Measurements from ENCODE around the gene SNAI1.
A peak's percentile ranks its signal among the peaks of the same experiment; 100 is the strongest.
"Not testable (repeated sequence)": the region's sequence is repeated elsewhere in the genome, so short reads cannot be mapped to it uniquely, and the experiment has no call there.

The SNAI1 gene

DNA sequence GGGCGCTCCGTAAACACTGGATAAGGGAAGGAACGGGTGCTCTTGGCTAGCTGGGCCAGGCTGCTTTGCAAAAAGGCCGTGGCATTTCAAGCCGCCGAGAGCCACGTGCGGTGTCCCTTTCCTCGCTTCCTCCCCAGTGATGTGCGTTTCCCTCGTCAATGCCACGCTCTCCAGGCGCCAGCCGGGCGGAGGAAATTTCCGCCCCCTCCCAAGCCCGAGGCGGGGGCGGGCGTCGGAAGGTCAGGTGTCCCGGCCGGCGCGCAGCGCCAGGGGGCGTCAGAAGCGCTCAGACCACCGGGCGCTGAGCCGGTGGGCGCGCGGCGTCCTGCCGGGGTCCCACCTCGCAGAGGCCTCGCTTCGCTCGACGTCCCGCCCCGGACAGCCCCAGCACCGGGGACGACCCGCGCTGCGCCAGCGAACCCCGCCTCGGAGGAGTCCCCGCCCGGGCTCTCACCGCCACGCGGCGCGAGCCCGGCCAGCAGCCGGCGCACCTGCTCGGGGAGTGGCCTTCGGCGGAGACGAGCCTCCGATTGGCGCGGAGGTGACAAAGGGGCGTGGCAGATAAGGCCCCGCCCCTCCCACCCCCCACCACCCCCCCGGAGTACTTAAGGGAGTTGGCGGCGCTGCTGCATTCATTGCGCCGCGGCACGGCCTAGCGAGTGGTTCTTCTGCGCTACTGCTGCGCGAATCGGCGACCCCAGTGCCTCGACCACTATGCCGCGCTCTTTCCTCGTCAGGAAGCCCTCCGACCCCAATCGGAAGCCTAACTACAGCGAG is at the start of gene SNAI1:
Gene SNAI1 (plus strand): TSS at position 635 of the 777 bp plus-strand sequence. CDS start 80 bp downstream, at position 715.
- peak; percentile 73 to 88 for DNase-seq

DNA sequence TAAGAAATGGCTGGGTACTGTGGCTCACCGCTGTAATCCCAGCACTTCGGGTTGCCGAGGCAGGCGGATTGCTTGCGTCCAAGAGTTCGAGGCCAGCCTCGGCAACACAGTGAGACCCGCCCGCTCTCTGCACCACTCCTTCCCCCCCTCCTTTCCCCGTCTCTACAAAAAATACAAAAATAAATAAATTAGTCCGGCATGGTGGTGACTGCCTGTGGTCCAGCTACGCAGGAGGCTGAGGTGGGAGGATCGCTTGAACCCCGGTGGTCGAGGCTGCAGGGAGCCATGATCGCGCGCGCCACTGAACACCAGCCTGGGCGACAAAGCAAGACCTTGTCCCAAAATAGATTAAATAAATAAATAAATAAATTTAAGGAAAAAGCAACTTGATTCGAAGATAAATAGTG is 47.0 kb upstream of the SNAI1 start:
- DNase-seq, result no peak

DNA sequence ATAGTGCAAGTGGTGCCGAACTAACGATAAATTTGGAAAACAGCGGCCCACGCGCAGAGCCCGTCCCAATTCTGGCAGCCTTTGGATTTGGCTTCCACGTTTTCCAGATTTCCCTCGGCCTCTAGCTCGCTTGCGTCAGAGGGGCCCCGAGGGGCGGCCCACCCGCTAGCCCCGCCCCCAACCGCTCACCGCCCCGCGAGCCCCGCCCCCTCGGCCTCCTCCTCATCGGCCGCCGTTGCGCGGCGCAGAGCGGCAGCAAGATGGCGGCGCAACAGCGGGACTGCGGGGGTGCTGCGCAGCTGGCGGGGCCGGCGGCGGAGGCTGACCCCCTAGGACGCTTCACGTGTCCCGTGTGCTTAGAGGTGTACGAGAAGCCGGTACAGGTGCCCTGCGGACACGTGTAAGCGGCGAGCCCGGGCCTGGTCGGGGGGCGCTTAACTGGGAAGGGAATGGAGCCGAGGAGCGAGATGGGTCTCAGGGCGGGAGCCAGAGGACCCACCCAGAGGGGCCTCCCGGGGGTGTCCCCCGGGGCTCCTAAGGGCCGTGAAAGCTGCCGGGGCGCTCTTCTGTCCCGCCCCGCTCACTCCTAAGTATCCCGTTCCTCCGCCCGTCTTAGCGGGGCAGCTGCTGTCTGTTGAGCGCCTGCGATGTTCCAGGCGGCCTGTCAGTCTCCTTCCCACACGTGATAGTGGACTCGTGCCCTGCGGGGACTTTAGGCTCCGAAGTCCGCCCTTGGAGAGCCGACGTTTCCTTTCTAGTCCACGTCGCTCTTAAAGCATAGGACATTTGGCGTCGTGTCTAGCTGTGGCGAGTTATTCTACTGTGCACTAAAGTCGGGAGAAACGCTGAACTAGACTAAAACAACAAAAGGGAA is 46.4 kb upstream of the SNAI1 start, which contains the start of gene RNF114:
Gene RNF114 (plus strand): TSS at position 245 of the 874 bp plus-strand sequence. CDS start 16 bp downstream, at position 261.
- DNase-seq, result peak; percentile 87 to 95

DNA sequence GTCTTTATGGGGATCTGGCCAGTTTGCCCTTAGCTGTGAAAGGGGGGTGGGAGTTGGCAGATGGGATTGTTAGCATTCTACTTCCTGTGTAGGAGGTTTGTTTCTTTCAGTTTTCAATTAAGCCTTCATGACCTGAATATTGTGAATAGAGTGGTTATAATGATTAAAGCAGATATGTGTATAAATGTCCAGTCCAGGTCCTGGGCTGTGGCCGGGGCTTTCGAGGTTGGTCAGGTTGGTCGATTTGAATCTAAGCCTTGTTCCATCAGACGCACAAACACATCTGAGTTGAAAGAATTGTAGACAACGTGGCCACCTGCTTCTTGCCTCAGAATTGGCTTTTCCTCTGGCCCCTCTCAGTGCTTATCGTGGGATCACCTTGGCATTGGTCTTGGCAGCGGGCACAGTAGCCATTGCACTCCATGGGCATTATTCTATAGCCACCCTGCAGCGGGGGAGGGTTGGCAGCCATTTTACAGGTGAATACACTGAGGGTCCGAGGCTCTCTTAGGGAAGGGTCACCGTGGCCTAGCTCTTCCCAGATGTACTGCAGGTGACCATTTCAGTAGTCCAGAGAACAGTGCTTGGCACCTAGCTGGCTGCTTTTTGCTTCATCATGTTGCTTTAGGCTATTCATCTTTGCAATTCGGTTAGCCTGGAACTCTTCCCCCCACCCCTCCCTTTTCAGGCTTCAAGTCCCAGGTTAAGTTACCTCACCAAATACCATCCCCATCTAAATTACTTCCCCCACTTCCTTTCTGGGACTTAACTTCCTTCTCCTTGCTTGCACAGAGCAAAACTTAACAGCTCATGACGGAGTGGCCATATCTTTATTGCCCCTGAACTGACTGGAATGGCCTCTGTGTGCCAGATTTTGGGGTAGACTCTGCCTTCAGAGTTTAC is 45.5 kb upstream of the SNAI1 start:
- DNase-seq, result no peak

DNA sequence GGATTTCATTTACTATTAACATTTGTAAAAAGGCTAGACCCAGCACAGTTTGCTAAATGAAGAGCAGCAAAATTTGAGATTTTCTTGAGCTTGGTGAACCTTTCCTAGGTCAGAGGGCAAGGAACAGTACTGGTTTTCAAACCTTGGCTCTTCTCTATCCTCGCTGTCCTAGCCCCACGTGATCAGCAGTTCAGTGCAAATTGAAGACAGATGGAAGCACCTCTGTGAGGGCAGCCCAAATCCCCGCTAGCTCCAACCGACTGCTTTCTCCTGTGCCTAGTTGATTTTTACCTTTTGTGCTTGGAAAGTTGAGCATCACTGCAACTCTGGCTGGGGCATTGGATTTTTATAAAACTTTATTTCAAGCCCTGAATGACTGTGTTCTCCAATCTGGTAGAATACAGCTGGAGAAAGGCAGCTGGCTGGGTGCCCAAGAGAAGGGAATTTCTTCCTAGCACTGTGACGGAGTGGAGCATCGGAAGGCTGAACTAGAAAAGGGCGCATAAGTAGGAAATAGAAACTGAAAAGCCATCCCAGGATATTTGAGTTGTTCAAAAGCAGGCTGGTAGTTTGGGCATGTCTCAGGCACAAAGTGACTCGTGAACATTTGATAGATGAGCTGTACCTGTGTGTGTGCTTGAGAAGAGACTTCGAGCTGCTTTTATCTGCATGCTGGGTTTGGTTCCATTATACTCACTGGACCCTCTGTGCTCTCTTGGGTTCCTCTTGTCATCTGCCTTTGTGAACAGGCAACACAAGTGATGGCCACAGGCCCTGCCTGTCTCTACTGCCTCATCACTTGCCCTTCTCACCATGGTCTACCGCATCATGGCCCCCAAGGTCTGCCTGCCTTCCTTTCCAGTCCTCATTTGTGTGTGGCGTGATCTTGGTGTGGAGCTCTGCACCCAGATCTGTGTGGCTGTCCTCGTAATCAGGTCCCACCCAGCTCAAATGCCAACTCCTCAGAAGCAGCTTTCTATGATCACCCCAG is 44.3 kb upstream of the SNAI1 start:
- DNase-seq, result no peak

DNA sequence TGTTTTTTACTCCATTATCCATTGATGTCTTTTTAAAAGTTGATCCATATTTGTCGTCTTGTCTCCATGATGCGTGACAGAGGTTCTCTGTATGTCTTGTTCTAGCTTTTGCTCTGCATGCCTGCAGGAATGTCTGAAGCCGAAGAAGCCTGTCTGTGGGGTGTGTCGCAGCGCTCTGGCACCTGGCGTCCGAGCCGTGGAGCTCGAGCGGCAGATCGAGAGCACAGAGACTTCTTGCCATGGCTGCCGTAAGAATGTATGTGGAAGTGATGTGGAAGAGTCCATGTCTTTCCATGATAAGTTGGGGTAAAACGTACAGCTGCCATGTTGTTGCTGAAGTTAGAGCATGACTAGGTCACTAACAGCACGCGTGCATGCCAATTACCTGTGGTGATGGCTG is 41.3 kb upstream of the SNAI1 start:
- no peak for DNase-seq

DNA sequence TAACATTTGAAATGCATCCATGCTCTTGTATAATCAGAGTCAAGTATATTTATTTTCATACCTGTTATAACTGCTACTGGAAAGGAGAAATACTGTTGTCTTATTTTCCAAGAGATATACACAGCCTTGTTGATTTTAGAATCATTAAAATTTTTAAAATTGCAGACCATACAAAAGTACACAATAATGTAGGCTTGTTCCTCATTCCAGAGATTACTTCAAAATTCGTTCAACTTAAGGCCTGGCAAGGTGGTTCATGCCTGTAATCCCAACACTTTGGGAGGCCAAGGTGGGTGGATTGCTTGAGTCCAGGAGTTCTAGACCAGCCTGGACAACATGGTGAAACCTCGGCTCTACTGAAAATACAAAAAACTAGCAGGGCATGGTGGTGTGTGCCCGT is 40.5 kb upstream of the SNAI1 start:
- DNase-seq, result no peak

DNA sequence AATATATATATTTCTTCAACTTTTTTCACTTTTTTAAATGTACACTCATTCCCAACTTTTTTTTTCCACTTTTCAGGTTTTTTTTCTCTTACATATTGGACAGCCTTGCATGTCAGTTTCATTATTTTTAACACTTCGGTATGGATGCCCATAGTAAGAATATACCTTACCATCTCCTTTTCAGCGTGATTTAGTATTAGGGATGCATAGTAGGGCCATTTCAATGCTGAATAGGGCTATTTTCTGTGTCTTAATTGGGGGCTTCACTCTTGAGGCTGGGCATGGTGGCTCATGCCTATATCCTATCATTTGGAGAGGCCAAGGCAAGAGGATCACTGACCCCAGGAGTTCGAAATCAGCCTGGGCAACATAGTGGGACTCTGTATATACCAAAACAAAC is 39.8 kb upstream of the SNAI1 start:
- DNase-seq, result no peak

DNA sequence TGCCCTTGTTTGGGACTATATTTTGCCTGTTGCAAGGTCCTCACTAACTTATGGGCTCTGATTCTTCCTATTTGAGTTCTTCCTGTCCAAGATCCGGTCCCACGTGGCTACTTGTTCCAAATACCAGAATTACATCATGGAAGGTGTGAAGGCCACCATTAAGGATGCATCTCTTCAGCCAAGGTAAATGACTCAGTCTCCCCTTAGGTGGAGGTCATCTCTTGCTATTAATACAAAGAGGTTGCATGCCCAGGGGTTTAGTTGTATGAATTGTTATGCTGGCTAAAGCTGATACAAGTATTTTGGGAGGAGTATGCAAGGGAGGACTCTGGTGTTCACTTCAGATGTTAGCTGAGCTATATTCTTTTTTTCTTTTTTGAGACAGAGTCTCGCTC is 37.5 kb upstream of the SNAI1 start:
- DNase-seq, result no peak

DNA sequence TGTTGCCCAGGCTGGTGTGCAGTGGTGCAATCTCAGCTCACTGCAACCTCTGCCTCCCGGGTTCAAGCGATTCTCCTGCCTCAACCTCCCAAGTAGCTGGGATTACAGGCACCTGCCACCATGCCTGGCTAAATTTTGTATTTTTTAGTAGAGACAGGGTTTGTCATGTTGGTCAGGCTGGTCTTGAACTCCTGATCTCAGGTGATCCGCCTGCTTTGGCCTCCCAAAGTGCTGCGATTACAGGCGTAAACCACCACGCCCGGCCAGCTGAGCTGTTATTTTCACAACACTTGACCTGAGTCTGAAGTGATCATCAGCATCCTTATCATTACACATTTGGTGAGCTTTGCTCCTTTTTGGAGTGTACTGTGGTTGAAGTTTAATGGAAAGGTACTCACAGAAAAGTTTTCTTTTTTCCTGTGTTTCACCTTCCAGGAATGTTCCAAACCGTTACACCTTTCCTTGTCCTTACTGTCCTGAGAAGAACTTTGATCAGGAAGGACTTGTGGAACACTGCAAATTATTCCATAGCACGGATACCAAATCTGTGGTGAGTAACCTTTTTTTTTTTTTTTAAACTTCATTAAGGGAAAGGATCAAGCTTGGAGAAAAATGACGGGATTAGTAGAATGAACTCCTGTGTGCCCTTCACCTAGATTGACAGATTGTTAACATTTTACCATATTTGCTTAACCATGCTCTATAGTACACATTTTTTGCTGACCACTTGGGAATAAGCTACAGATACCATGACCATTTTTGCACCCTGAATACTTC is 36.9 kb upstream of the SNAI1 start:
- no peak for DNase-seq

DNA sequence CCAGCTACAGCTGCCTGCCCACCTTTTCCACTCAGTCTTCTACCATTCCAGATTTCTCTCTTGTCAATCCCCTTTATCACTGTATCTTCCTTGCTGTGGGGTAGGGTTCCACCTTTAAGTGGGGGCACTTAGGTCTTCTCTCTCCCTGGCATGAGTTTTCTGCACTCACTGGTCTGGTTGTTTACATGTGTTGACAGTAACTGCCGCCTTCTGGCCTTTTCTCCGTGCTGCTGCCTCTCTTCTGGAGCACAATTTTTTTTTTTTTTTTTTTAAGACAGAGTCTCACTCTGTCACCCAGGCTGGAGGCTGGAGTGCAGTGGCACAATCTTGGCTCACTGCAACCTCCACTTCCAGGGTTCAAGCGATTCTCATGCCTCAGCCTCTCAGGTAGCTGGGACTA is 34.6 kb upstream of the SNAI1 start:
- no peak for DNase-seq

DNA sequence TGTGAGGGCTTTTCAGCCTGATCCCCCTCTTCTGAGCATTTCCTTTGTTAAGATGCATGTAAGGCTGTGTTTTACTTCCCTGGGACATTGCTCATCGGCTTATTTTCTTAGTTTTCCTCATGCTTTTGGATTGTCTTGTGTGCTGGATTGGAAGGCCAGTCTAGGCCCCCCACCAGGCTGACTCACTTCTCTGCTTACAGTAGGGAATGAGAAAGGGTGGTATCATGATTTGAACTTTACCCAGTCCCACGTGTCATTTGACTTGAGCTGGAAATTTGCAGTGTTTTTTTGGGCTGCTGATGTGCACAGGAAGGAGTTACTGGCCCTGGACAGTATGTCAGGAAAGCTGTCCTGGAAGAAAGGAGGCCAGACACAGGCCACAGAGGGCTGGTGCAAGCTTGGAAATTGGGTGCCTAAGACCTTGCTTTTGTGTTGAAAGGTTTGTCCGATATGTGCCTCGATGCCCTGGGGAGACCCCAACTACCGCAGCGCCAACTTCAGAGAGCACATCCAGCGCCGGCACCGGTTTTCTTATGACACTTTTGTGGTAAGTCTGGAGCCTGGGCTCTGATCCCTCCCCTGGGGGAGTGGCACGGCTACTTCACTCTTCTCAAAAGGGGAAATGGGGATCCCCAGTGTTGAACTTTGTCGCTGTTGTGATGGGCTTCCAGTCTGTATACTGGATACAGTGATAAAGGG is 33.8 kb upstream of the SNAI1 start:
- DNase-seq, result no peak

DNA sequence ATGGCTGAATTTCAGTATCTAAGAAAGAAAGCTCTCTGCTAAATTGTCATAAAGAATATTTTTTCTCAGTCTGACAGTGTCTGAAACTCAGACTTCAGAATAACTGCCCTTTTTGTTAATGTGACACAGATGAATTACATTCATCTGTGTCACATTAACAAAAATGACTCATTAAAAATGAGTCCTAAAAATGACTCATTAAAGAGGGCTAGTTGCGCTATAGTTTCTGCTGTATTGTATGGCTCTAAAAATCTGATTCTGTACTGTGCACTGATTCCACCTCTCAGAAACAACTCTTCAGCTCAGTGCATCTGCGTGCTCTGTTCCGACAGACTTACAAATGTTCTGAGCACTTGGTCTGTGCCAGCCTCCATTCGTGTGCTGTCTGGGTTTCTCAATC is 31.6 kb upstream of the SNAI1 start:
- no peak for DNase-seq

DNA sequence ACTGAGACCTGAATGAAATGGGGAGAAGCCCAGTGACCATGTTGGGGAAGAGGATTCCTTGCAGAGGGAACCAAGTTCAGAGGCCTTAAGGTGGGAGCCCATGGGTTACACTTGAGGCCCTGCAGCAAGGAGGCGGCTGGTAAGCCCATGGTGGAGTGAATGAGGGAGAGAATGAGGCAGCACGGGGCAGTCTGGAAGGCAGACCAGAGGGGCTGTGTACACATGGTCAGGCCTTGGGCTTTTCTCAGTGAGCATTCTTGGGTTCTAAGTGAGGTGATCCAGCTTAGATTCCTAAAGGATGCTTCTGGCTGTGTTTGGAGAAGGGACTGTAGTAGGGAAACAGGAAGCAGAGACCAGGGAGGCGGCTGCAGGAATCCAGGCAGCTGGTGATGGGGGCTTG is 27.6 kb upstream of the SNAI1 start:
- DNase-seq, result no peak

DNA sequence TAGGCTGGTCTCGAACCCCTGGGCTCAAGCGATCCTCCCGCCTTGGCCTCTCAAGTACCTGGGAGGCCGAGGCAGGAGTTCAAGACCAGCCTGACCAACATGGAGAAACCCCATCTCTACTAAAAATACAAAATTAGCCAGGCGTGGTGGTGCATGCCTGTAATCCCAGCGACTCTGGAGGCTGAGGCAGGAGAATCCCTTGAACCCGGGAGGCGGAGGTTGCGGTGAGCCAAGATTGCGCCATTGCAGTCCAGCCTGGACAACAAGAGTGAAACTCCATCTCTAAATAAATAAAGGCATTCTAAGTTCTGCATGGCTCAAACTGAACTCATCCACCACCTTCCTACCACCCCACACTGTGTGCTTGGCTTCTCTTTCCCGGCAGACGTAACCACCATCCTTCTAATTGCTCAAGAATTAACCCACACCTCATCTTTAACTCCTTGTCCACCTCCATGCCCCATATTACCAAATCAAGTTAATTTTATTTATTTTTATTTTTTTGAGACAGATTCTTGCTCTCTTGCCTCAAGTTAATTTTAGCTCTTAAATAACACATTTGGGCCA is 26.9 kb upstream of the SNAI1 start:
- not testable (repeated sequence) for DNase-seq

DNA sequence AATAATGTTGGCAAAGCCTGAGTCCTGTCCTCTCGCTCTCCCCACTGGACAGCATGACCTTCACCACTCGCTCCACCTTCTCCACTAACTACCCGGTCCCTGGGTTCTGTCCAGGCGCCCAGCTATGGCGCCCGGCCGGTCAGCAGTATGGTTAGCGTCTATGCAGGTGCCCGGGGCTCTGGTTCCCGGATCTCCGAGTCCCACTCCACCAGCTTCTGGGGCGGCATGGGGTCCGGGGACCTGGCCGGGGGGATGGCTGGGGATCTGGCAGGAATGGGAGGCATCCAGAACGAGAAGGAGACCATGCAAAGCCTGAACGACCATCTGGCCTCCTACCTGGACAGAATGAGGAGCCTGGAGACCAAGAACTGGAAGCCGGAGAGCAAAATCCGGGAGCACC is 26.1 kb upstream of the SNAI1 start:
- DNase-seq, result no peak

DNA sequence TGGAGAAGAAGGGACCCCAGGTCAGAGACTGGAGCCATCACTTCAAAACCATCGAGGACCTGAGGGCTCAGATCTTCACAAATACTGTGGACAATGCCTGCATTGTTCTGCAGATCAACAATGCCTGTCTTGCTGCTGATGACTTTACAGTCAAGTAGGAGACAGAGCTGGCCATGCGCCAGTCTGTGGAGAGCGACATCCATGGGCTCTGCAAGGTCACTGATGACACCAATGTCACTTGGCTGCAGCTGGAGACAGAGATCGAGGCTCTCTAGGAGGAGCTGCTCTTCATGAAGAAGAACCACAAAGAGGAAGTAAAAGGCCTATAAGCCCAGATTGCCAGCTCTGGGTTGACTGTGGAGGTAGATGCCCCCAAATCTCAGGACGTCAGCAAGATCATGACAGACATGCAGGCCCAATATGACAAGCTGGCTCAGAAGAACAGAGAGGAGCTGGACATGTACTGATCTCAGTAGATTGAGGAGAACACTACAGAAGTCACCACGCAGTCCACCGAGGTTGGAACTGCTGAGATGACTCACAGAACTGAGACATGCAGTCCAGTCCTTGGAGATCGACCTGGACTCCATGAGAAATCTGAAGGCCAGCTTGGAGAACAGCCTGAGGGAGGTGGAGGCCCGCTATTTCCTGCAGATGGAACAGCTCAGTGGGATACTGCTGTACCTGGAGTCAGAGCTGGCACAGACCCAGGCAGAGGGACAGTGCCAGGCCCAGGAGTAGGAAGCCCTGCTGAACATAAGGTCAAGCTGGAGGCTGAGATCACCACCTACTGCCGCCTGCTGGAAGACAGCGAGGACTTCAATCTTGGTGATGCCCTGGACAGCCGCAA is 25.5 kb upstream of the SNAI1 start:
- not testable (repeated sequence) for DNase-seq

DNA sequence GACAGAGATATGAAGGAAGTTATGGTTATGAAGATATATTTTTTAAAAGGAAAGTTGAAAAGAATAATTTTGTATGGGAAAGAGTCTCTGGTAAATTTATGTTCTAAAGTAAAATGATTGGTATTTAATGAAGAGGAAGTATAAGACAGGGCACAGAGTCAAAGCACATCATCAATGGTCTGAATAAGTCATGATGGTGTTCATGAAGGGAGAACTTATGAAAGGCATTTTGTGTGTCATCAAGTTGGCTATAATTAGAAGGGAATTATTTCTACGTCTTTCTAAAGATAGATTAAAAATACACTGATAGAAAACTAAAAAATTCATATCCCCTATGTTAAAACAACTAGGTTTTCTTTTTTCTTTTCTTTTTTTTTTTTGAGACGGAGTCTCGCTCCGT is 21.4 kb upstream of the SNAI1 start:
- DNase-seq, result no peak
